Prostate gland (tissue), 2 donors: ENCODE data around the gene ABCC9.

Experiments used
- POLR2A ChIP-seq: fragments of 450-650 bp; IDR thresholded peaks from one replicate; pipeline ENCODE4 v1.6.1; 2016; ENCODE audit warnings: antibody characterized with exemption, mild to moderate bottlenecking
- TF ChIP-seq, protein P1 (sequence below), 4 experiments: fragments of 200-600 bp in 2 of 4; fragments of 450-650 bp in 2 of 4; sonication (generic) in 2 of 4; IDR thresholded peaks; 1 replicate in 3 of 4; 2 replicates in 1 of 4; pipeline ENCODE4 v1.5.1; 2016 to 2019; ENCODE audit warnings: antibody characterized with exemption in 4 of 4, mild to moderate bottlenecking in 2 of 4, moderate library complexity in 2 of 4

DNA sequence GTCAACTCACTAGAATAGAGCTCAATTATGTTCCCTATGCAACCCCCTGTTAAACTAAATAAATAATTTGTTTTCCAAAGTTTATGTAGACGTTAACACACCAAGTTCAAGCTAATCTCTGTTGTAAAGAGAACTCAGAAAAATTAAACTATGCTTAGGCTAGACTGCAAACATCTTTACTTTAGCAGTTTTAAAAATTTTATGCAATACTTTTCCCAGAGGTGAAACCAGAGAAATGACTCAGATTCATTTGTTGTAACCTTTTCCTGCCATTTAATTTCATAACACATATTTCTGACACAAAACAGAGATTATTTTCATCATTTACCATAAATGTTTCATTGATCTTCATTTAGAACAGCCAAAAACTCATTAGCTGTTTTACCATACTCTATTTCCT lies 27.4 kb downstream of the ABCC9 start:
- TF ChIP-seq, protein P1, sequence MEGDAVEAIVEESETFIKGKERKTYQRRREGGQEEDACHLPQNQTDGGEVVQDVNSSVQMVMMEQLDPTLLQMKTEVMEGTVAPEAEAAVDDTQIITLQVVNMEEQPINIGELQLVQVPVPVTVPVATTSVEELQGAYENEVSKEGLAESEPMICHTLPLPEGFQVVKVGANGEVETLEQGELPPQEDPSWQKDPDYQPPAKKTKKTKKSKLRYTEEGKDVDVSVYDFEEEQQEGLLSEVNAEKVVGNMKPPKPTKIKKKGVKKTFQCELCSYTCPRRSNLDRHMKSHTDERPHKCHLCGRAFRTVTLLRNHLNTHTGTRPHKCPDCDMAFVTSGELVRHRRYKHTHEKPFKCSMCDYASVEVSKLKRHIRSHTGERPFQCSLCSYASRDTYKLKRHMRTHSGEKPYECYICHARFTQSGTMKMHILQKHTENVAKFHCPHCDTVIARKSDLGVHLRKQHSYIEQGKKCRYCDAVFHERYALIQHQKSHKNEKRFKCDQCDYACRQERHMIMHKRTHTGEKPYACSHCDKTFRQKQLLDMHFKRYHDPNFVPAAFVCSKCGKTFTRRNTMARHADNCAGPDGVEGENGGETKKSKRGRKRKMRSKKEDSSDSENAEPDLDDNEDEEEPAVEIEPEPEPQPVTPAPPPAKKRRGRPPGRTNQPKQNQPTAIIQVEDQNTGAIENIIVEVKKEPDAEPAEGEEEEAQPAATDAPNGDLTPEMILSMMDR (IDR thresholded peaks at IDR 0.05), result no peak
- TF ChIP-seq POLR2A, result no peak
